H1 (cell line): ENCODE data around the gene OPN1SW. TPM values are rescaled to one million over a fixed set of nuclear protein-coding genes. Genes with fewer than 3 reads are reported as not detected.

Source experiments
- CTCF ChIA-PET: fragments of 300-600 bp; sonication (Branson Sonifier 250); formaldehyde crosslinking; loops from one replicate; lab custom pipeline; 2021; ENCODE audit not compliant: partially characterized antibody; lab: Charles Lee
- POLR2A ChIA-PET: fragments of 300-600 bp; sonication (Branson Sonifier 250); formaldehyde crosslinking; loops from one replicate; lab custom pipeline; 2021; ENCODE audit warnings: inconsistent platforms; ENCODE audit not compliant: partially characterized antibody; lab: Charles Lee
- DNase-seq, 2 experiments: peaks; one replicate each; pipeline versions ENCODE4 v3.0.0 to v3.0.0-alpha.2; 2010 to 2022; ENCODE audit warnings: low spot score in 2 of 2, low read depth in 1 of 2, mixed read lengths in 1 of 2
- FAIRE-seq: peaks from 2 replicates; lab custom pipeline; 2011; peaks lifted over from hg19 to GRCh38; lab: Jason Lieb, UNC
- H2AFZ ChIP-seq: 2 replicates; pipeline ENCODE4 v1.8.1; 2012; ENCODE audit warnings: low read length, inconsistent platforms
- H2AK5ac ChIP-seq: 2 replicates; pipeline ENCODE4 v1.6.1; 2013; ENCODE audit warnings: low read depth, low read length
- H2BK120ac ChIP-seq: replicated peaks from 2 replicates; pipeline ENCODE3; 2013; ENCODE audit warnings: low read depth, low read length, inconsistent platforms
- H2BK12ac ChIP-seq: 2 replicates; pipeline ENCODE4 v1.6.1; 2013; ENCODE audit warnings: low read depth, low read length
- H2BK15ac ChIP-seq: 2 replicates; pipeline ENCODE4 v1.6.1; 2013; ENCODE audit warnings: low read length
- H2BK20ac ChIP-seq: 2 replicates; pipeline ENCODE4 v1.6.1; 2013; ENCODE audit warnings: low read length
- H2BK5ac ChIP-seq: 2 replicates; pipeline ENCODE4 v1.6.1; 2013; ENCODE audit warnings: low read depth, low read length
- H3K14ac ChIP-seq: 2 replicates; pipeline ENCODE4 v1.6.1; 2013; ENCODE audit warnings: inconsistent platforms; ENCODE audit not compliant: insufficient read length
- H3K18ac ChIP-seq: 2 replicates; pipeline ENCODE4 v1.6.1; 2013; ENCODE audit warnings: low read length; ENCODE audit errors: extremely low read depth
- H3K23ac ChIP-seq: 2 replicates; pipeline ENCODE4 v1.6.1; 2013; ENCODE audit warnings: inconsistent platforms; ENCODE audit not compliant: insufficient read length
- H3K23me2 ChIP-seq: 2 replicates; pipeline ENCODE4 v1.6.1; 2013; ENCODE audit warnings: low read depth, low read length
- H3K27ac ChIP-seq: 2 replicates; pipeline ENCODE4 v1.6.1; 2011; ENCODE audit warnings: low read depth, low read length, inconsistent platforms
- H3K27me3 ChIP-seq, 4 experiments: replicated peaks in 1 of 4; 1 replicate in 1 of 4; 2 replicates in 3 of 4; pipeline versions ENCODE4 v1.6.1 to v1.8.1; 2011 to 2013; ENCODE audit warnings: low read length in 3 of 4, mild to moderate bottlenecking in 3 of 4, inconsistent platforms in 2 of 4, mixed read lengths in 2 of 4, moderate library complexity in 1 of 4; ENCODE audit not compliant: control insufficient read depth in 3 of 4, insufficient read depth in 3 of 4; ENCODE audit errors: extremely low read depth in 1 of 4
- H3K36me3 ChIP-seq, 4 experiments: 2 replicates each; pipeline versions ENCODE4 v1.6.1 to v1.8.1; 2011 to 2013; ENCODE audit warnings: mild to moderate bottlenecking in 4 of 4, low read length in 3 of 4, moderate library complexity in 2 of 4, control low read depth in 1 of 4, inconsistent platforms in 1 of 4; ENCODE audit not compliant: insufficient read depth in 4 of 4, control insufficient read depth in 2 of 4
- H3K4ac ChIP-seq: replicated peaks from 2 replicates; pipeline ENCODE3; 2013; ENCODE audit warnings: low read length, low read depth, mixed read lengths, inconsistent platforms; ENCODE audit not compliant: insufficient read length
- H3K4me1 ChIP-seq, 4 experiments: replicated peaks in 1 of 4; 1 replicate in 1 of 4; 2 replicates in 3 of 4; pipeline versions ENCODE4 v1.6.1 to v1.8.1; 2011 to 2013; ENCODE audit warnings: low read length in 3 of 4, inconsistent platforms in 2 of 4, mixed read lengths in 1 of 4; ENCODE audit not compliant: insufficient read depth in 4 of 4, control insufficient read depth in 3 of 4
- H3K4me2 ChIP-seq, 2 experiments: 2 replicates each; pipeline versions ENCODE4 v1.6.1 to v1.8.1; 2011 to 2013; ENCODE audit warnings: low read depth in 2 of 2, low read length in 2 of 2, control low read depth in 1 of 2, inconsistent platforms in 1 of 2, mild to moderate bottlenecking in 1 of 2; ENCODE audit not compliant: insufficient read depth in 1 of 2
- H3K4me3 ChIP-seq, 4 experiments: fragments of 200-600, 300-600 bp in 1 of 4; sonication (generic), shearing (Covaris generic), sonication (Bioruptor Twin) in 1 of 4; 2 replicates each; pipeline versions ENCODE4 v1.5.1 to v1.8.1; 2011 to 2016; ENCODE audit warnings: low read length in 4 of 4, low read depth in 3 of 4, control low read depth in 2 of 4, inconsistent platforms in 2 of 4, mild to moderate bottlenecking in 2 of 4, mixed read lengths in 1 of 4, moderate library complexity in 1 of 4; ENCODE audit not compliant: insufficient read depth in 2 of 4; ENCODE audit errors: extremely low read depth in 1 of 4
- H3K56ac ChIP-seq: replicated peaks from 2 replicates; pipeline ENCODE3; 2013; ENCODE audit warnings: low read depth, mild to moderate bottlenecking, mixed read lengths, low read length, inconsistent platforms; ENCODE audit not compliant: insufficient read length
- H3K79me1 ChIP-seq: 2 replicates; pipeline ENCODE4 v1.6.1; 2013; ENCODE audit warnings: low read depth, low read length, control low read depth
- H3K79me2 ChIP-seq, 2 experiments: 2 replicates each; pipeline versions ENCODE4 v1.6.1 to v1.8.1; 2012 to 2013; ENCODE audit warnings: low read length in 2 of 2, mild to moderate bottlenecking in 2 of 2, inconsistent platforms in 1 of 2; ENCODE audit not compliant: insufficient read depth in 2 of 2, control insufficient read depth in 1 of 2
- H3K9ac ChIP-seq, 4 experiments: replicated peaks in 1 of 4; 1 replicate in 1 of 4; 2 replicates in 3 of 4; pipeline versions ENCODE4 v1.6.1 to v1.8.1; 2011 to 2013; ENCODE audit warnings: low read depth in 3 of 4, low read length in 3 of 4, control low read depth in 2 of 4, mild to moderate bottlenecking in 2 of 4, moderate library complexity in 2 of 4, inconsistent platforms in 1 of 4; ENCODE audit errors: extremely low read depth in 1 of 4
- H3K9me3 ChIP-seq, 2 experiments: 2 replicates each; pipeline versions ENCODE4 v1.6.1 to v1.8.1; 2012 to 2013; ENCODE audit warnings: mild to moderate bottlenecking in 2 of 2, moderate library complexity in 2 of 2, control low read depth in 1 of 2, inconsistent platforms in 1 of 2, low read depth in 1 of 2, low read length in 1 of 2, mixed read lengths in 1 of 2; ENCODE audit not compliant: insufficient read depth in 2 of 2
- H4K20me1 ChIP-seq, 2 experiments: replicated peaks in 1 of 2; 2 replicates each; pipeline versions ENCODE3 to v1.8.1; 2011 to 2013; ENCODE audit warnings: inconsistent platforms in 2 of 2, low read length in 2 of 2, mild to moderate bottlenecking in 1 of 2; ENCODE audit not compliant: insufficient read depth in 2 of 2, control insufficient read depth in 1 of 2
- H4K5ac ChIP-seq: 2 replicates; pipeline ENCODE4 v1.6.1; 2013; ENCODE audit warnings: low read length, low read depth, mixed read lengths, inconsistent platforms; ENCODE audit not compliant: insufficient read length
- H4K8ac ChIP-seq: 2 replicates; pipeline ENCODE4 v1.8.0; 2013; ENCODE audit warnings: mild to moderate bottlenecking, moderate library complexity, low read length, inconsistent platforms; ENCODE audit not compliant: insufficient read depth; ENCODE audit errors: extremely low read depth
- H4K91ac ChIP-seq: replicated peaks from 2 replicates; pipeline ENCODE3; 2013; ENCODE audit warnings: low read length, mixed read lengths, inconsistent platforms; ENCODE audit not compliant: insufficient read length
- ASH2L ChIP-seq: fragments of 200-600, 300-600 bp; sonication (generic); IDR thresholded peaks from one replicate; pipeline ENCODE4 v1.7.1; 2017; ENCODE audit warnings: low read length
- CBX5 ChIP-seq: fragments of 300-800, 300-1000 bp; sonication (generic); IDR thresholded peaks from 2 replicates; pipeline ENCODE4 v1.7.1; 2016; ENCODE audit warnings: antibody characterized with exemption, low read length, low read depth
- EGR1 ChIP-seq: IDR thresholded peaks from 2 replicates; pipeline ENCODE4 v1.6.1; 2011; ENCODE audit warnings: low read depth, low read length, borderline replicate concordance
- EP300 ChIP-seq, 2 experiments: IDR thresholded peaks; 1 replicate in 1 of 2; 2 replicates in 1 of 2; pipeline ENCODE4 v1.6.1; 2011 to 2012; ENCODE audit warnings: low read depth in 2 of 2, low read length in 2 of 2, mild to moderate bottlenecking in 2 of 2, borderline replicate concordance in 1 of 2, inconsistent platforms in 1 of 2, moderate library complexity in 1 of 2
- HDAC2 ChIP-seq, 2 experiments: fragments of 300-600 bp in 1 of 2; sonication (generic) in 1 of 2; IDR thresholded peaks; 2 replicates each; pipeline ENCODE4 v1.6.1; 2011 to 2012; ENCODE audit warnings: low read depth in 2 of 2, low read length in 2 of 2, mild to moderate bottlenecking in 2 of 2, moderate library complexity in 2 of 2, borderline replicate concordance in 1 of 2, inconsistent platforms in 1 of 2
- KDM5A ChIP-seq: fragments of 200-600 bp; IDR thresholded peaks from 2 replicates; pipeline ENCODE4 v1.7.1; 2012; ENCODE audit warnings: mild to moderate bottlenecking, low read length, inconsistent platforms, mixed read lengths
- SIX5 ChIP-seq: IDR thresholded peaks from 2 replicates; pipeline ENCODE4 v1.6.1; 2011; ENCODE audit warnings: mild to moderate bottlenecking, low read depth, low read length
- SP2 ChIP-seq: IDR thresholded peaks from 2 replicates; pipeline ENCODE4 v1.6.1; 2012; ENCODE audit warnings: mild to moderate bottlenecking, low read length, inconsistent platforms
- TEAD4 ChIP-seq: IDR thresholded peaks from 2 replicates; pipeline ENCODE4 v1.6.1; 2012; ENCODE audit warnings: low read depth, low read length, inconsistent platforms, mixed read lengths
- ZNF274 ChIP-seq: IDR thresholded peaks from 2 replicates; pipeline ENCODE4 v1.7.0; 2012; ENCODE audit warnings: low read length, borderline replicate concordance; ENCODE audit errors: extremely low read depth
- WGBS, 2 experiments: shearing (Covaris generic) in 1 of 2; methylation state at CpG; one replicate each; pipeline versions ENCODE4 v1.1.6 to v1.1.7; 2013 to 2015; ENCODE audit warnings: low lambda C conversion rate in 2 of 2, mixed read lengths in 2 of 2, inconsistent platforms in 1 of 2, low coverage in 1 of 2, missing lambda C conversion rate in 1 of 2; ENCODE audit not compliant: insufficient replicate concordance in 2 of 2, insufficient coverage in 1 of 2, insufficient read length in 1 of 2; ENCODE audit errors: extremely low coverage in 1 of 2, missing lambda C conversion rate in 1 of 2; 5-methylcytosine and 5-hydroxymethylcytosine counted together
- polyA plus RNA-seq, 7 experiments: library from polyadenylated mRNA; depleted of rRNA in 3 of 7; stranded (reverse) in 5 of 7; unstranded in 2 of 7; fragments of >200 nt in 5 of 7; fragments of 200-250 nt in 2 of 7; gene quantifications; 1 replicate in 5 of 7; 2 replicates in 1 of 7; 4 replicates in 1 of 7; pipeline versions ENCODE4 v1.2.1 to v1.2.3, GENCODE V29; 2011 to 2013; ENCODE audit warnings: missing spikeins in 2 of 7, mixed read lengths in 2 of 7
- total RNA-seq: library from RNA; stranded (reverse); fragmentation: NEBNext Ultra II Directional; extraction: Animal tissue kit (Norgen Biotek cat#: 25700); gene quantifications from 2 replicates; pipeline ENCODE4 v1.2.1, GENCODE V29; 2021

OPN1SW gene
- total and polyA plus RNA-seq, 2 of the 8 experiments (the other 6 are each of a cell fraction or from before 2014, with no cell fraction given), result not detected

DNA sequence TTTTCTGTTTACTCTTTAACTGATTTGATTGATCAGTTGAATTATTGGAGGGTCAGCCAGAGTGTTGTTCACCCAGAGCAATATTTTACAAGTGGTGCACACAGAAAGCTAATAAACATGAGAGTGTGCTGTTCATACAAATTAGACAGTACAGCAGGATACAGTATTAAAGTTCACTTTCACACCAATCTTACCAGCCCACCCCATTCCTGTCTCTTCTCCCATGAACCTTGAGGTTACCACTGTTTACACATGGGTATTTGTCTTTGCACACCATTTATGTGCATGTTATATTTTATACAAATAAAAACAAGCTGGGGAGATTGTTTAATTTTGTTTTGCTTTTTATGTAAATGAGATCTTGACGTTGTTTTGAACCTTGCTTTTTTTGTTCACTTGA lies 29.9 kb downstream of the OPN1SW start:
- no peak for TF ChIP-seq EGR1
- TF ChIP-seq SP2, result no peak
- no peak for TF ChIP-seq SIX5
- no peak for TF ChIP-seq ZNF274
- no peak for TF ChIP-seq KDM5A
- TF ChIP-seq HDAC2 (IDR thresholded peaks at IDR 0.05; ENCODE audit: borderline replicate concordance in 1 of 2, low read depth in 2 of 2, low read length in 2 of 2), result no peak
- TF ChIP-seq TEAD4, result no peak
- no peak for TF ChIP-seq EP300 (IDR thresholded peaks at IDR 0.05; ENCODE audit: borderline replicate concordance in 1 of 2, low read depth in 2 of 2, low read length in 2 of 2)
- no peak for TF ChIP-seq CBX5
- TF ChIP-seq ASH2L, result no peak
- Histone ChIP-seq H3K4me2 (no peak overlapping the region), H3K27me3 (no peaks in the 10 kb centered on the region), H3K9ac (no peak overlapping the region), H4K5ac (no peak overlapping the region), H3K23ac (no peak overlapping the region), H3K36me3 (peaks cover 3 to 31% (median 22%) of the 10 kb centered on the region in 4 experiments; a peak in 7 of 8 replicates), H2AK5ac (no peak overlapping the region), H2BK12ac (no peak overlapping the region), H3K4me1 (peaks cover 0 to 5% (median 0%) of the 10 kb centered on the region in 4 experiments; a peak in 1 of 7 replicates), H4K8ac (no peak overlapping the region), H2AFZ (no peak overlapping the region), H3K23me2 (no peaks in the 10 kb centered on the region), H2BK5ac (no peak overlapping the region), H3K56ac (no peak overlapping the region), H3K4ac (no peak overlapping the region), H3K79me1 (no peaks in the 10 kb centered on the region; the same call in none of the 2 replicates), H2BK120ac (no peak overlapping the region), H2BK20ac (no peak overlapping the region), H3K18ac (no peak overlapping the region), H3K14ac (no peak overlapping the region), H3K27ac (no peak overlapping the region), H4K91ac (no peak overlapping the region), H3K4me3 (no peak overlapping the region), H2BK15ac (no peak overlapping the region), H3K9me3 (no peaks in the 10 kb centered on the region), H4K20me1 (peaks cover 18 to 28% of the 10 kb centered on the region in 2 experiments), H3K79me2 (peaks cover 41 to 94% of the 10 kb centered on the region in 2 experiments)
- POLR2A ChIA-PET, result interaction anchor here (1.1 to 1.3 kb wide), 3 partner anchors 11 to 21 kb away, joined by 3 to 4 read pairs (median 3); no protein-coding TSS in a partner anchor
- FAIRE-seq (no peak), DNase-seq (no peak)
- WGBS, 2 experiments, result 90% methylated on average over 1 of the region's 1 CpG; no CpG with 5 or more reads in 1 of the 2 experiments
- CTCF ChIA-PET, result interaction anchor here (0.6 to 0.7 kb wide), 2 partner anchors 98 to 625 kb away, joined by 3 read pairs; no protein-coding TSS in a partner anchor
